Activated CD8-positive, alpha-beta T cell treated with anti-CD3 and anti-CD28 coated beads for 36 hours (primary cell): ENCODE data around the gene RIPPLY3. TPM values are rescaled to one million over a fixed set of nuclear protein-coding genes. Genes with fewer than 3 reads are reported as not detected.

Experiments
- ATAC-seq: fragments of 200-7000 bp; cut with Tn5 transposase; one replicate; pipeline ENCODE4 v1.10.0; 2021; ENCODE audit warnings: mild to moderate bottlenecking, moderate library complexity
- CTCF ChIA-PET: fragments of 350-600 bp; sonication (Branson Sonifier 250); formaldehyde crosslinking; loops from one replicate; lab custom pipeline; 2021; ENCODE audit warnings: antibody characterized with exemption; lab: Charles Lee
- POLR2A ChIA-PET: fragments of 350-600 bp; sonication (Branson Sonifier 250); formaldehyde crosslinking; loops from one replicate; lab custom pipeline; 2021; ENCODE audit warnings: antibody characterized with exemption; lab: Charles Lee
- DNase-seq: peaks from one replicate; pipeline ENCODE4 v3.0.0-alpha.2; 2020
- H3K27ac Mint-ChIP-seq: one replicate; pipeline ENCODE4 v1.8.0; 2021; ENCODE audit warnings: mild to moderate bottlenecking, mixed read lengths
- H3K27me3 Mint-ChIP-seq: one replicate; pipeline ENCODE4 v1.8.0; 2021; ENCODE audit warnings: mixed read lengths
- H3K36me3 Mint-ChIP-seq: one replicate; pipeline ENCODE4 v1.8.0; 2021; ENCODE audit warnings: low read depth, mixed read lengths
- H3K4me1 Mint-ChIP-seq: one replicate; pipeline ENCODE4 v1.8.0; 2021; ENCODE audit warnings: low read depth, mixed read lengths
- H3K4me3 Mint-ChIP-seq: one replicate; pipeline ENCODE4 v1.8.0; 2021; ENCODE audit warnings: mild to moderate bottlenecking, moderate library complexity, mixed read lengths
- H3K9me3 Mint-ChIP-seq: one replicate; pipeline ENCODE4 v1.8.0; 2021; ENCODE audit warnings: mixed read lengths
- intact Hi-C: fragments of 100-400 bp; cut with micrococcal nuclease; formaldehyde crosslinking; loops from one replicate; pipeline ENCODE4 v1.10.0; 2022
- total RNA-seq, 2 experiments: library from RNA; stranded (reverse); gene quantifications; one replicate each; pipeline ENCODE4 v1.2.3, GENCODE V29; 2021
- TF ChIP-seq, protein P1 (sequence below): fragments of 200-600 bp; IDR thresholded peaks from one replicate; pipeline ENCODE4 v1.8.0; 2022; ENCODE audit warnings: antibody characterized with exemption, mild to moderate bottlenecking

The RIPPLY3 gene
- not detected for total RNA-seq

GRCh38 chr21:37006486-37007291, at the start of gene RIPPLY3:
Gene RIPPLY3 (plus strand): TSS chr21:37006702. CDS start chr21:37006773, 71 bp downstream.
- ATAC-seq, result peak; percentile 60
- Mint-ChIP-seq H3K4me3 (peak within 1 kb of the TSS; percentile 61), H3K36me3 (no peaks in the 10 kb centered on the region), H3K9me3 (no peaks in the 10 kb centered on the region), H3K27ac (no peak within 1 kb of the TSS), H3K27me3 (peaks cover 28% of the 10 kb centered on the region), H3K4me1 (peaks cover 12% of the 10 kb centered on the region)
- ChIA-PET POLR2A (interaction anchor here (0.9 to 1.2 kb wide), 2 partner anchors 8 to 12 kb away, joined by 3 to 6 read pairs; no protein-coding TSS in a partner anchor), CTCF (interaction anchor here (0.6 to 2.0 kb wide), 5 partner anchors 16 to 372 kb away, joined by 3 to 9 read pairs (median 5); no protein-coding TSS in a partner anchor)
- peak; percentile 26 for DNase-seq
- intact Hi-C loops, result no loop called here
- TF ChIP-seq, protein P1, sequence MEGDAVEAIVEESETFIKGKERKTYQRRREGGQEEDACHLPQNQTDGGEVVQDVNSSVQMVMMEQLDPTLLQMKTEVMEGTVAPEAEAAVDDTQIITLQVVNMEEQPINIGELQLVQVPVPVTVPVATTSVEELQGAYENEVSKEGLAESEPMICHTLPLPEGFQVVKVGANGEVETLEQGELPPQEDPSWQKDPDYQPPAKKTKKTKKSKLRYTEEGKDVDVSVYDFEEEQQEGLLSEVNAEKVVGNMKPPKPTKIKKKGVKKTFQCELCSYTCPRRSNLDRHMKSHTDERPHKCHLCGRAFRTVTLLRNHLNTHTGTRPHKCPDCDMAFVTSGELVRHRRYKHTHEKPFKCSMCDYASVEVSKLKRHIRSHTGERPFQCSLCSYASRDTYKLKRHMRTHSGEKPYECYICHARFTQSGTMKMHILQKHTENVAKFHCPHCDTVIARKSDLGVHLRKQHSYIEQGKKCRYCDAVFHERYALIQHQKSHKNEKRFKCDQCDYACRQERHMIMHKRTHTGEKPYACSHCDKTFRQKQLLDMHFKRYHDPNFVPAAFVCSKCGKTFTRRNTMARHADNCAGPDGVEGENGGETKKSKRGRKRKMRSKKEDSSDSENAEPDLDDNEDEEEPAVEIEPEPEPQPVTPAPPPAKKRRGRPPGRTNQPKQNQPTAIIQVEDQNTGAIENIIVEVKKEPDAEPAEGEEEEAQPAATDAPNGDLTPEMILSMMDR, result no peak

GRCh38 chr21:36959020-36959835, 47.3 kb upstream of the RIPPLY3 start:
- TF ChIP-seq, protein P1, result no peak
- CTCF ChIA-PET, result interaction anchor here (1.2 kb wide), 1 partner anchor 17 kb away, joined by 3 read pairs; no protein-coding TSS in a partner anchor
- H3K27ac Mint-ChIP-seq, result no peak overlapping the region
- intact Hi-C loops, result no loop called here
- peaks cover 15% of the 10 kb centered on the region for H3K36me3 Mint-ChIP-seq
- no peaks in the 10 kb centered on the region for H3K27me3 Mint-ChIP-seq
- no peak overlapping the region for H3K4me3 Mint-ChIP-seq
- H3K9me3 Mint-ChIP-seq, result no peaks in the 10 kb centered on the region
- ATAC-seq, result no peak
- DNase-seq, result no peak
- no peaks in the 10 kb centered on the region for H3K4me1 Mint-ChIP-seq
- POLR2A ChIA-PET, result no interaction called here

GRCh38 chr21:36960676-36961284, 45.7 kb upstream of the RIPPLY3 start:
- ATAC-seq, result no peak
- Mint-ChIP-seq H3K4me1 (peaks cover 11% of the 10 kb centered on the region), H3K27ac (no peak overlapping the region), H3K27me3 (no peaks in the 10 kb centered on the region), H3K9me3 (no peaks in the 10 kb centered on the region), H3K4me3 (no peak overlapping the region), H3K36me3 (peaks cover 17% of the 10 kb centered on the region)
- intact Hi-C loops, result no loop called here
- POLR2A ChIA-PET, result no interaction called here
- CTCF ChIA-PET, result interaction anchor here (1.1 kb wide), 1 partner anchor 39 kb away, joined by 3 read pairs; no protein-coding TSS in a partner anchor
- TF ChIP-seq, protein P1, result no peak
- no peak for DNase-seq

- intact Hi-C loops, result no loop called here
- ATAC-seq (no peak), DNase-seq (no peak)
- peaks cover 14% of the 10 kb centered on the region for H3K36me3 Mint-ChIP-seq
- no peaks in the 10 kb centered on the region for H3K9me3 Mint-ChIP-seq
- ChIA-PET POLR2A (interaction anchor here (0.6 kb wide), 1 partner anchor 55 kb away, joined by 3 read pairs; no protein-coding TSS in a partner anchor), CTCF (interaction anchor here (0.7 to 1.4 kb wide), 3 partner anchors 14 to 48 kb away, joined by 4 to 6 read pairs (median 4); no protein-coding TSS in a partner anchor)
- H3K4me3 Mint-ChIP-seq, result no peak overlapping the region
- TF ChIP-seq, protein P1, result no peak
- peaks cover 11% of the 10 kb centered on the region for H3K4me1 Mint-ChIP-seq
- no peak overlapping the region for H3K27ac Mint-ChIP-seq
- H3K27me3 Mint-ChIP-seq, result no peaks in the 10 kb centered on the region
Observed at GRCh38 chr21:36962098-36962780, 44.3 kb upstream of the RIPPLY3 start.
